Activated naive CD8-positive, alpha-beta T cell treated with anti-CD3 and anti-CD28 coated beads, Interleukin-2, amount 50 U/mL, for 16 hours (primary cell): ENCODE measurements around the gene KCNAB1.
"Not testable (repeated sequence)": the region's sequence is repeated elsewhere in the genome, so short reads cannot be mapped to it uniquely, and the experiment has no call there.

Source experiments
- DNase-seq: peaks from one replicate; pipeline ENCODE4 v3.0.0-alpha.2; 2020; ENCODE audit warnings: low read depth, low spot score

KCNAB1 gene

GRCh38 chr3:156218353-156218744 is 98.0 kb downstream of the KCNAB1 start:
- no peak for DNase-seq

- DNase-seq, result not testable (repeated sequence)
Observed at GRCh38 chr3:156222381-156222780, 102.0 kb downstream of the KCNAB1 start.

- not testable (repeated sequence) for DNase-seq
Observed at GRCh38 chr3:156224046-156224445, 103.7 kb downstream of the KCNAB1 start.

- no peak for DNase-seq
Observed at GRCh38 chr3:156226676-156227420, 106.5 kb downstream of the KCNAB1 start.

GRCh38 chr3:156227704-156228103 is 107.3 kb downstream of the KCNAB1 start:
- DNase-seq, result no peak

GRCh38 chr3:156230278-156230900 is 110.0 kb downstream of the KCNAB1 start:
- no peak for DNase-seq

GRCh38 chr3:156231221-156231620 is 110.8 kb downstream of the KCNAB1 start:
- DNase-seq, result not testable (repeated sequence)

GRCh38 chr3:156233876-156234275 is 113.5 kb downstream of the KCNAB1 start:
- DNase-seq, result no peak

- DNase-seq, result no peak
Observed at GRCh38 chr3:156236556-156237260, 116.3 kb downstream of the KCNAB1 start.

GRCh38 chr3:156240642-156241041 is 120.3 kb downstream of the KCNAB1 start:
- no peak for DNase-seq

GRCh38 chr3:156246961-156247725 is 126.8 kb downstream of the KCNAB1 start:
- no peak for DNase-seq

GRCh38 chr3:156250550-156250949 is 130.2 kb downstream of the KCNAB1 start:
- no peak for DNase-seq

- no peak for DNase-seq
Observed at GRCh38 chr3:156251424-156251823, 131.0 kb downstream of the KCNAB1 start.

- DNase-seq, result no peak
Observed at GRCh38 chr3:156252656-156253055, 132.3 kb downstream of the KCNAB1 start.

GRCh38 chr3:156253150-156253549 is 132.8 kb downstream of the KCNAB1 start:
- DNase-seq, result no peak

- no peak for DNase-seq
Observed at GRCh38 chr3:156256256-156256655, 135.9 kb downstream of the KCNAB1 start.

- DNase-seq, result no peak
Observed at GRCh38 chr3:156256945-156257344, 136.6 kb downstream of the KCNAB1 start.

GRCh38 chr3:156258301-156258700 is 137.9 kb downstream of the KCNAB1 start:
- no peak for DNase-seq

GRCh38 chr3:156259896-156260295 is 139.5 kb downstream of the KCNAB1 start:
- DNase-seq, result no peak

- no peak for DNase-seq
Observed at GRCh38 chr3:156260331-156260730, 140.0 kb downstream of the KCNAB1 start.

- DNase-seq, result no peak
Observed at GRCh38 chr3:156264771-156265170, 144.4 kb downstream of the KCNAB1 start.

- no peak for DNase-seq
Observed at GRCh38 chr3:156271508-156271907, 151.1 kb downstream of the KCNAB1 start.
